Colonic mucosa (tissue), 4 donors: Measurements from ENCODE around the gene MYO3A. TPM values are rescaled to one million over a fixed set of nuclear protein-coding genes. Genes with fewer than 3 reads are reported as not detected.

ENCODE experiments used
- DNase-seq: peaks from one replicate; pipeline ENCODE4 v3.0.0-alpha.2; 2020
- H3K27ac ChIP-seq: fragments of 200-600 bp; one replicate; pipeline ENCODE4 v1.8.0; 2021
- H3K27me3 ChIP-seq: fragments of 200-600 bp; one replicate; pipeline ENCODE4 v1.8.0; 2021
- H3K36me3 ChIP-seq: fragments of 200-600 bp; one replicate; pipeline ENCODE4 v1.8.0; 2021
- H3K4me1 ChIP-seq: fragments of 200-600 bp; one replicate; pipeline ENCODE4 v1.8.0; 2021; ENCODE audit warnings: mild to moderate bottlenecking
- H3K4me3 ChIP-seq: fragments of 200-600 bp; one replicate; pipeline ENCODE4 v1.8.0; 2021
- H3K9ac ChIP-seq, 2 donors: one replicate each; pipeline ENCODE4 v1.7.0; 2013; ENCODE audit warnings: control low read depth in 2 of 2, low read depth in 2 of 2, low read length in 2 of 2
- H3K9me3 ChIP-seq: fragments of 200-600 bp; one replicate; pipeline ENCODE4 v1.8.0; 2021
- intact Hi-C: fragments of 100-400 bp; cut with DNase I; formaldehyde crosslinking; loops from one replicate; pipeline ENCODE4 v1.14.1; 2022
- total RNA-seq, 2 donors: library from RNA; stranded (reverse); fragmentation: NEBNext Ultra II Directional in 1 of 2; extraction: Animal tissue kit (Norgen Biotek cat#: 25700) in 1 of 2; gene quantifications; one replicate each; pipeline ENCODE4 v1.2.1, GENCODE V29; 2021
- TF ChIP-seq, protein P1 (sequence below): fragments of 200-600 bp; IDR thresholded peaks from one replicate; pipeline ENCODE4 v1.8.0; 2022; ENCODE audit warnings: antibody characterized with exemption, mild to moderate bottlenecking
- donor health status: healthy.
- donor health status: DM: no; HTN: no; CAD: no.
- donor health status: DM: no; HTN: no; CAD: no.

MYO3A gene
- total RNA-seq, 2 donors from 2014 or later, result 0.37 to 1.4 TPM

DNA sequence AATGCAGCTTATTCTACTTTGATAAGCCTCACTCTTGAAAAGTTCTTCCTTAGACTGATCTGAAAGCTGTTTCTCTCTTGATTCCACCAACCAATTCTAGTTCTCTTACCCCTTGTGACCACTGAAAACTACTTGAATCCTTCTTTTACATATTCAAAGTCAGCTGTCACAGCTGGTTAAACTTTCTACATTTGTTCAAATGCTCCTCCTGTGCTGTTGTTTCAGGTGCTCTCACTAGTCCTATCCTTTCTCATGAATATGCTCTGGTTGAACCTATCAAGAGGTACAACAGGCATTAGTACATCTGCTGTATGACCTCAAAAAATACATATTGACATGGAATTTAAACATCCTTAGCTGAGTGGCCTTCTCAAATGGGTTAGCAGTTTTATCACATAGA lies 91.5 kb downstream of the MYO3A start:
- H3K9ac ChIP-seq, result no peak overlapping the region
- no peaks in the 10 kb centered on the region for H3K36me3 ChIP-seq
- TF ChIP-seq, protein P1, sequence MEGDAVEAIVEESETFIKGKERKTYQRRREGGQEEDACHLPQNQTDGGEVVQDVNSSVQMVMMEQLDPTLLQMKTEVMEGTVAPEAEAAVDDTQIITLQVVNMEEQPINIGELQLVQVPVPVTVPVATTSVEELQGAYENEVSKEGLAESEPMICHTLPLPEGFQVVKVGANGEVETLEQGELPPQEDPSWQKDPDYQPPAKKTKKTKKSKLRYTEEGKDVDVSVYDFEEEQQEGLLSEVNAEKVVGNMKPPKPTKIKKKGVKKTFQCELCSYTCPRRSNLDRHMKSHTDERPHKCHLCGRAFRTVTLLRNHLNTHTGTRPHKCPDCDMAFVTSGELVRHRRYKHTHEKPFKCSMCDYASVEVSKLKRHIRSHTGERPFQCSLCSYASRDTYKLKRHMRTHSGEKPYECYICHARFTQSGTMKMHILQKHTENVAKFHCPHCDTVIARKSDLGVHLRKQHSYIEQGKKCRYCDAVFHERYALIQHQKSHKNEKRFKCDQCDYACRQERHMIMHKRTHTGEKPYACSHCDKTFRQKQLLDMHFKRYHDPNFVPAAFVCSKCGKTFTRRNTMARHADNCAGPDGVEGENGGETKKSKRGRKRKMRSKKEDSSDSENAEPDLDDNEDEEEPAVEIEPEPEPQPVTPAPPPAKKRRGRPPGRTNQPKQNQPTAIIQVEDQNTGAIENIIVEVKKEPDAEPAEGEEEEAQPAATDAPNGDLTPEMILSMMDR, result no peak
- no peak overlapping the region for H3K4me3 ChIP-seq
- H3K9me3 ChIP-seq, result no peaks in the 10 kb centered on the region
- DNase-seq, result no peak
- H3K4me1 ChIP-seq, result no peaks in the 10 kb centered on the region
- intact Hi-C loops, result no loop called here
- no peak overlapping the region for H3K27ac ChIP-seq
- H3K27me3 ChIP-seq, result no peaks in the 10 kb centered on the region

DNA sequence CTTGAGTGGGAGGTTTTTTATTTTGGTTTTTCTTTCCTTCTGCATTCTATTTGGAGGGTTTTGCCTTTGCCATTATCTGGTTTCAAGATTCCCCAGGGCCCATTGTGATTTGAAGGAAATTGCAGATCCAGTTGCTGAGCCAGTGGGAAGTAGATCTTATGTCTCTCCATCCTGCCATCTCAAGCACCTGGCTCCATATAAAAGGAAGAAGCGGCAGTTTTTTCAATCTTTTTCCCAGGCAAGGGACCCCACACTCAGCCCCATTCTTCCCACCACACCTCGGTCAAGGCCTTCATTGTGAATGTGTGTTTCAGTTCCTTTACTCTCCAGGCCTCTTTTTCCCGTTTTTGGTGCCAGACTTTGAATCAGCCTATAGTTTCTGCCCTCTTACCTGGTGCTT lies 95.8 kb downstream of the MYO3A start:
- Histone ChIP-seq H3K9ac (no peak overlapping the region), H3K27ac (no peak overlapping the region), H3K27me3 (no peaks in the 10 kb centered on the region), H3K36me3 (no peaks in the 10 kb centered on the region), H3K4me3 (no peak overlapping the region), H3K9me3 (no peaks in the 10 kb centered on the region), H3K4me1 (no peaks in the 10 kb centered on the region)
- TF ChIP-seq, protein P1, result no peak
- DNase-seq, result no peak
- intact Hi-C loops, result no loop called here

DNA sequence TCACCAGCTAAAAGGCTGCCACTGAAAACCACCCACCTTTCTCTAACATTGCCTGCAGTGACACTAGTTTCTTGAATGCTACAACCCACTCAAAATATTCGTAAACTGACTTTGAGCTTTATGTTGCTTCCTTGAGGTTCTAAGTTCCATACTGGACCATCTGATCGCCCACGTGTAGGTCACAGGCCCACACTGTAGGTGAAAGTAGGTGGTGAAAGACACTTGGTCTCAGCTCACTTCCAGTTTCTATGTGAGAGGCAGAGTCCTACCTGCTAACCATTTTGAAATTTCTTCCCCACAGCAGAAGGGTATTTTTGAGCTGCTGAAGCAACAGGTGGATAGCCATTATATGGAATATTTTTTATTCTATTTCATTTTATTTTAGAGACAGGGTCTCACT lies 97.3 kb downstream of the MYO3A start:
- Histone ChIP-seq H3K9me3 (no peaks in the 10 kb centered on the region), H3K9ac (no peak overlapping the region), H3K27ac (no peak overlapping the region), H3K27me3 (no peaks in the 10 kb centered on the region), H3K36me3 (no peaks in the 10 kb centered on the region), H3K4me3 (no peak overlapping the region), H3K4me1 (no peaks in the 10 kb centered on the region)
- no peak for DNase-seq
- intact Hi-C loops, result no loop called here
- TF ChIP-seq, protein P1, result no peak

DNA sequence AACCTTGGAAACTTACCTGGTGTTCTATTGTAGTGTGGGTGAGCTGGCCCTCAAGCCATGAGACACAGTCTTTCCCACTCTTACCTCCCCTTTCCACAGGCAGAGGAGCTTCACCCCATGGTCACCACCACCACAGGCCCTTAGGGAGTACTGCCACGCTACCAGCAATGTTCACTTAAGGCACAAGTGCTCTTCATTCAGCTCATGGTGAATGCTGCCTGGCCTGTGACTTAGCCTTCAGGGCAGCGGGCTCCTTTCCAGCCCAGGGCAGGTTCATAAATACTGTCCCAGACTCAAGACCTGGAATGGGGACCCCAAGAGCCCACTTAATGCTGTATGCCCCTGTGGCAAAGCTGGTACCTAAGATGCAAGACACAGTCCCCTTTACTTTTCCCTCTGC lies 109.4 kb downstream of the MYO3A start:
- no peak for DNase-seq
- Histone ChIP-seq H3K4me1 (no peaks in the 10 kb centered on the region), H3K9me3 (no peaks in the 10 kb centered on the region), H3K4me3 (no peak overlapping the region), H3K36me3 (no peaks in the 10 kb centered on the region), H3K27me3 (no peaks in the 10 kb centered on the region), H3K27ac (no peak overlapping the region), H3K9ac (no peak overlapping the region)
- intact Hi-C loops, result no loop called here
- TF ChIP-seq, protein P1, result no peak

DNA sequence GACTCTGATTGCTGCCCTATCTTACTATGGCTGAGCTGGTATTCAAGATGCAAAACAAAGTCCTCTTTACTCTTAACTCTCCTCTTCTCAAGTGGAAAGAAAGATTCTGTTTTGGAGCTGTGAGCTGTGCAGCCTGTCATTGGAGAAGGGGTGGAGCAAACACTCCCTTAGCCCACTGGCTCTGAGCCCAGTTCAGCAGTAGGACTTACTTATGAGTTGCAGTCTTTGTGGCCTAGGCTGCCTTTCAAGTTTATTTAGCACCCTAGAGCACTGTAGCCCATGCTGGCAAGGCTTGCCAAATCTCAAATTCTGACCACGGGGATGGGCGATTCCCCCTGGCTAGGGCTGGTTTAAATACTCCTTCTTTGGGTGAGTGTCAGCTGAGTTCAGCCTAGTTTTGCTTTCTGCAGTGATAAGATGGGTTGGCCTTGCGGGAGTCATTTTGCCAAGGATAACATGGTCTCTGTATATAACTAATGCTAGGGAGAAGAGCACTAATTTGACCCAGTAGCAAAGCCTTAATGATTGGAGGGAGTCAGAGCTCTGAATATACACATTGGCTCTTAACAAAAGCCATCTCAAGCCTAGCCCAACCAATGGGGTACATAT lies 110.2 kb downstream of the MYO3A start:
- no peak for DNase-seq
- TF ChIP-seq, protein P1, result no peak
- Histone ChIP-seq H3K9me3 (no peaks in the 10 kb centered on the region), H3K27me3 (no peaks in the 10 kb centered on the region), H3K4me1 (no peaks in the 10 kb centered on the region), H3K9ac (no peak overlapping the region), H3K27ac (no peak overlapping the region), H3K4me3 (no peak overlapping the region), H3K36me3 (no peaks in the 10 kb centered on the region)
- intact Hi-C loops, result no loop called here
